Panc1 (cell line): ENCODE results near the gene TRABD2B. TPM values are rescaled to one million over a fixed set of nuclear protein-coding genes. Genes with fewer than 3 reads are reported as not detected.

Experiments
- ATAC-seq: fragments of 200-7000 bp; cut with Tn5 transposase; 2 replicates; pipeline ENCODE4 v1.9.1; 2020; ENCODE audit warnings: mild to moderate bottlenecking, moderate library complexity
- BruUV-seq: library from RNA; stranded (reverse); fragments of 400-500 nt; replicated peaks from 2 replicates; lab custom pipeline; 2021; lab: Mats Ljungman, UMichigan
- CTCF ChIA-PET: fragments of 300-600 bp; sonication (Branson Sonifier 250); formaldehyde crosslinking; loops from one replicate; lab custom pipeline; 2022; ENCODE audit warnings: antibody characterized with exemption; lab: Charles Lee
- POLR2A ChIA-PET: fragments of 300-600 bp; sonication (Branson Sonifier 250); formaldehyde crosslinking; loops from one replicate; lab custom pipeline; 2022; ENCODE audit warnings: antibody characterized with exemption; lab: Charles Lee
- DNase-seq: peaks from one replicate; pipeline ENCODE4 v3.0.0-alpha.2; 2010; ENCODE audit warnings: low read depth, low spot score
- H3K27ac ChIP-seq: 2 replicates; pipeline ENCODE4 v1.5.1; 2011; ENCODE audit warnings: mild to moderate bottlenecking, low read length, inconsistent platforms
- H3K27me3 ChIP-seq: fragments of 200-500 bp; sonication (Bioruptor generic); 2 replicates; pipeline ENCODE4 v1.6.0; 2014; ENCODE audit warnings: low read length, inconsistent platforms; ENCODE audit not compliant: control insufficient read depth, insufficient read depth
- H3K36me3 ChIP-seq: fragments of 200-500 bp; sonication (Bioruptor generic); 2 replicates; pipeline ENCODE4 v1.5.1; 2014; ENCODE audit warnings: inconsistent platforms, mild to moderate bottlenecking, low read length, moderate library complexity; ENCODE audit not compliant: control insufficient read depth, insufficient read depth
- H3K4me1 ChIP-seq: 2 replicates; pipeline ENCODE4 v1.5.1; 2011; ENCODE audit warnings: inconsistent platforms, mild to moderate bottlenecking, low read length, moderate library complexity; ENCODE audit not compliant: control insufficient read depth, insufficient read depth
- H3K4me3 ChIP-seq, 2 experiments: 2 replicates each; pipeline ENCODE4 v1.5.1; 2011 to 2012; ENCODE audit warnings: low read depth in 2 of 2, low read length in 2 of 2, mild to moderate bottlenecking in 2 of 2, inconsistent platforms in 1 of 2, moderate library complexity in 1 of 2
- H3K9me3 ChIP-seq: fragments of 200-500 bp; sonication (Bioruptor generic); 2 replicates; pipeline ENCODE4 v1.5.1; 2014; ENCODE audit warnings: low read depth, mild to moderate bottlenecking, inconsistent platforms, low read length, moderate library complexity; ENCODE audit not compliant: control insufficient read depth, insufficient read depth
- POLR2AphosphoS5 ChIP-seq: IDR thresholded peaks from 2 replicates; pipeline ENCODE4 v1.6.1; 2012; ENCODE audit warnings: mild to moderate bottlenecking, low read depth, low read length, moderate library complexity
- SIN3A ChIP-seq: IDR thresholded peaks from 2 replicates; pipeline ENCODE4 v1.6.1; 2012; ENCODE audit warnings: low read depth, mild to moderate bottlenecking, low read length, moderate library complexity, borderline replicate concordance; ENCODE audit not compliant: insufficient read depth
- TCF7L2 ChIP-seq: IDR thresholded peaks from 2 replicates; pipeline ENCODE4 v1.6.1; 2011; ENCODE audit warnings: mild to moderate bottlenecking, low read depth, low read length, inconsistent platforms
- in situ Hi-C: cut with HindIII; loops from 2 replicates; pipeline ENCODE4 v1.10.0; 2016; ENCODE audit warnings: low sequenced_read_pairs, low pct_unique_long_range_greater_than_20kb
- intact Hi-C: fragments of 100-400 bp; cut with micrococcal nuclease; formaldehyde crosslinking; loops from one replicate; pipeline ENCODE4 v1.10.0; 2022; ENCODE audit not compliant: unreplicated experiment
- total RNA-seq: library from RNA; stranded (reverse); gene quantifications from one replicate; pipeline ENCODE4 v1.2.1, GENCODE V29; 2021; ENCODE audit not compliant: unreplicated experiment
- TF ChIP-seq, protein P1 (sequence below), 2 experiments: IDR thresholded peaks; 2 replicates each; pipeline ENCODE4 v1.6.1; 2011 to 2012; ENCODE audit warnings: low read depth in 2 of 2, control low read depth in 1 of 2, low read length in 1 of 2, mild to moderate bottlenecking in 1 of 2, moderate library complexity in 1 of 2; ENCODE audit not compliant: insufficient read depth in 1 of 2
- TF ChIP-seq, protein P2 (sequence below): fragments of 450-650 bp; IDR thresholded peaks from 2 replicates; pipeline ENCODE4 v1.5.1; 2017; ENCODE audit warnings: mild to moderate bottlenecking

Gene TRABD2B
- total RNA-seq, 1 experiment from 2014 or later = not detected

DNA sequence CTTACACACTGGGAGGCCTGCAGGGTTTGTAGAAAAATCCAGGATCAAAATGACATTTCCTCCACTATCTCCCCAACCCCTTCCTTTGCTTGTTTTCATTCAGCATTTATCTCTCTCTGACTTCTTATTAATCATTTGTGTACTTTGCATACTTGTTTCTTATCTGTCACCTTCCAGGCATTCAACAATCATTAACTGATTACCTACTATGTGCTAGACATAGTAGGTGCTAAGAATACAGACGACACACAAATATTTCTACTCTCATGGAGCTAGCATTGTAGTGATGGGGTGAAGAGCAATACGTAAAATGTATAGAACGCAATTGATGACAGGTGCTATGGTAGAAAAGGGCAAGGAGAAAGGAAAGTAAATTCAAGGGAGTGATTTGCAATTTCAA is 20.9 kb downstream of the TRABD2B start:
- DNase-seq (no peak), ATAC-seq (no peak)
- no peaks in the 10 kb centered on the region; the same call in 1 of the 2 replicates for H3K27me3 ChIP-seq
- no peaks in the 10 kb centered on the region for H3K36me3 ChIP-seq
- intact Hi-C loops = no loop called here
- H3K4me3 ChIP-seq = no peak overlapping the region
- in situ Hi-C loops = no loop called here
- no peaks in the 10 kb centered on the region for H3K4me1 ChIP-seq
- ChIA-PET POLR2A (no interaction called here), CTCF (no interaction called here)
- no peaks in the 10 kb centered on the region for H3K9me3 ChIP-seq
- BruUV-seq = no TSS peak
- TF ChIP-seq POLR2AphosphoS5 (no peak), SIN3A (no peak), TCF7L2 (no peak)
- TF ChIP-seq, protein P1, sequence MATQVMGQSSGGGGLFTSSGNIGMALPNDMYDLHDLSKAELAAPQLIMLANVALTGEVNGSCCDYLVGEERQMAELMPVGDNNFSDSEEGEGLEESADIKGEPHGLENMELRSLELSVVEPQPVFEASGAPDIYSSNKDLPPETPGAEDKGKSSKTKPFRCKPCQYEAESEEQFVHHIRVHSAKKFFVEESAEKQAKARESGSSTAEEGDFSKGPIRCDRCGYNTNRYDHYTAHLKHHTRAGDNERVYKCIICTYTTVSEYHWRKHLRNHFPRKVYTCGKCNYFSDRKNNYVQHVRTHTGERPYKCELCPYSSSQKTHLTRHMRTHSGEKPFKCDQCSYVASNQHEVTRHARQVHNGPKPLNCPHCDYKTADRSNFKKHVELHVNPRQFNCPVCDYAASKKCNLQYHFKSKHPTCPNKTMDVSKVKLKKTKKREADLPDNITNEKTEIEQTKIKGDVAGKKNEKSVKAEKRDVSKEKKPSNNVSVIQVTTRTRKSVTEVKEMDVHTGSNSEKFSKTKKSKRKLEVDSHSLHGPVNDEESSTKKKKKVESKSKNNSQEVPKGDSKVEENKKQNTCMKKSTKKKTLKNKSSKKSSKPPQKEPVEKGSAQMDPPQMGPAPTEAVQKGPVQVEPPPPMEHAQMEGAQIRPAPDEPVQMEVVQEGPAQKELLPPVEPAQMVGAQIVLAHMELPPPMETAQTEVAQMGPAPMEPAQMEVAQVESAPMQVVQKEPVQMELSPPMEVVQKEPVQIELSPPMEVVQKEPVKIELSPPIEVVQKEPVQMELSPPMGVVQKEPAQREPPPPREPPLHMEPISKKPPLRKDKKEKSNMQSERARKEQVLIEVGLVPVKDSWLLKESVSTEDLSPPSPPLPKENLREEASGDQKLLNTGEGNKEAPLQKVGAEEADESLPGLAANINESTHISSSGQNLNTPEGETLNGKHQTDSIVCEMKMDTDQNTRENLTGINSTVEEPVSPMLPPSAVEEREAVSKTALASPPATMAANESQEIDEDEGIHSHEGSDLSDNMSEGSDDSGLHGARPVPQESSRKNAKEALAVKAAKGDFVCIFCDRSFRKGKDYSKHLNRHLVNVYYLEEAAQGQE (IDR thresholded peaks at IDR 0.05; ENCODE audit: insufficient read depth in 1 of 2, low read depth in 2 of 2, low read length in 1 of 2) = no peak
- TF ChIP-seq, protein P2, sequence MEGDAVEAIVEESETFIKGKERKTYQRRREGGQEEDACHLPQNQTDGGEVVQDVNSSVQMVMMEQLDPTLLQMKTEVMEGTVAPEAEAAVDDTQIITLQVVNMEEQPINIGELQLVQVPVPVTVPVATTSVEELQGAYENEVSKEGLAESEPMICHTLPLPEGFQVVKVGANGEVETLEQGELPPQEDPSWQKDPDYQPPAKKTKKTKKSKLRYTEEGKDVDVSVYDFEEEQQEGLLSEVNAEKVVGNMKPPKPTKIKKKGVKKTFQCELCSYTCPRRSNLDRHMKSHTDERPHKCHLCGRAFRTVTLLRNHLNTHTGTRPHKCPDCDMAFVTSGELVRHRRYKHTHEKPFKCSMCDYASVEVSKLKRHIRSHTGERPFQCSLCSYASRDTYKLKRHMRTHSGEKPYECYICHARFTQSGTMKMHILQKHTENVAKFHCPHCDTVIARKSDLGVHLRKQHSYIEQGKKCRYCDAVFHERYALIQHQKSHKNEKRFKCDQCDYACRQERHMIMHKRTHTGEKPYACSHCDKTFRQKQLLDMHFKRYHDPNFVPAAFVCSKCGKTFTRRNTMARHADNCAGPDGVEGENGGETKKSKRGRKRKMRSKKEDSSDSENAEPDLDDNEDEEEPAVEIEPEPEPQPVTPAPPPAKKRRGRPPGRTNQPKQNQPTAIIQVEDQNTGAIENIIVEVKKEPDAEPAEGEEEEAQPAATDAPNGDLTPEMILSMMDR = no peak
- no peak overlapping the region for H3K27ac ChIP-seq

DNA sequence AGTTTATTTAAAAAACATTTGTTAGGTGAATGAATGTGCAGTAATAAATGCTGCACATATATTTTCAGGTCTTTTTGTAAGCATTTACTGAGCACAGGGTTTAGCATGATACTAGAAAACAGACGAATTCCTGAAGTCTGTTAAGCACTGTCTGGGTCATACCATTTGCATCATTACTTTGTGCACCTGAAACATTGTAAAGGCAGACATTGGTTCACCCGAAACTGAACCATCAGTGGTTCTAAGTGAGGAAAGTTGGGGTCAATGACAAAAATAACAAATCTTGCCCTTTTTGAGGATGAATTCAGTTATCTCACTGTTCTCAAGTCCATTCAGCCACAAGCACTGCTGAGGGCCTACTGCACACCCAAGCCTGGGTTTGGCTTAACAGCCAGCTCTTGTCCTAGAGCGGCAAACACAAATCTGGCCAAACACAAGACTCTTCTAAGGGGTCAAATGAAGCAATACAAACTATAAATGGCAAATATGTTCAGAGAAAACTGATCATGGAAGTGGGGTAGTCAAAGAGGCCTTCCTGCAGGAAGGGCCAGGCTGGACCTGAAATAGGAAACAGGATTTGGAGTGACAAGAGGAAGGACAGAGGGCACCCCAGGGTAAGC is 21.8 kb downstream of the TRABD2B start:
- Histone ChIP-seq H3K4me1 (no peaks in the 10 kb centered on the region), H3K27me3 (no peaks in the 10 kb centered on the region; the same call in 1 of the 2 replicates), H3K36me3 (no peaks in the 10 kb centered on the region), H3K27ac (no peak overlapping the region), H3K4me3 (no peak overlapping the region), H3K9me3 (no peaks in the 10 kb centered on the region)
- ChIA-PET CTCF (no interaction called here), POLR2A (no interaction called here)
- no peak for DNase-seq
- no peak for ATAC-seq
- in situ Hi-C loops (no loop called here), intact Hi-C loops (no loop called here)
- TF ChIP-seq TCF7L2 = no peak
- TF ChIP-seq, protein P2 = no peak
- no peak for TF ChIP-seq POLR2AphosphoS5
- TF ChIP-seq, protein P1 (IDR thresholded peaks at IDR 0.05; ENCODE audit: insufficient read depth in 1 of 2, low read depth in 2 of 2, low read length in 1 of 2) = no peak
- no peak for TF ChIP-seq SIN3A
- no TSS peak for BruUV-seq
